Stimulated activated CD4-positive, alpha-beta T cell treated with anti-CD3 and anti-CD28 coated beads, Interleukin-4, amount 100 ng/mL, for 48 hours (primary cell): ENCODE measurements around the gene PKP2.
"Not testable (repeated sequence)": the region's sequence is repeated elsewhere in the genome, so short reads cannot be mapped to it uniquely, and the experiment has no call there.

Source experiments
- DNase-seq, 2 donors: peaks; one replicate each; pipeline ENCODE4 v3.0.0-alpha.2; 2020; ENCODE audit warnings: low read depth in 2 of 2

PKP2 gene

DNA sequence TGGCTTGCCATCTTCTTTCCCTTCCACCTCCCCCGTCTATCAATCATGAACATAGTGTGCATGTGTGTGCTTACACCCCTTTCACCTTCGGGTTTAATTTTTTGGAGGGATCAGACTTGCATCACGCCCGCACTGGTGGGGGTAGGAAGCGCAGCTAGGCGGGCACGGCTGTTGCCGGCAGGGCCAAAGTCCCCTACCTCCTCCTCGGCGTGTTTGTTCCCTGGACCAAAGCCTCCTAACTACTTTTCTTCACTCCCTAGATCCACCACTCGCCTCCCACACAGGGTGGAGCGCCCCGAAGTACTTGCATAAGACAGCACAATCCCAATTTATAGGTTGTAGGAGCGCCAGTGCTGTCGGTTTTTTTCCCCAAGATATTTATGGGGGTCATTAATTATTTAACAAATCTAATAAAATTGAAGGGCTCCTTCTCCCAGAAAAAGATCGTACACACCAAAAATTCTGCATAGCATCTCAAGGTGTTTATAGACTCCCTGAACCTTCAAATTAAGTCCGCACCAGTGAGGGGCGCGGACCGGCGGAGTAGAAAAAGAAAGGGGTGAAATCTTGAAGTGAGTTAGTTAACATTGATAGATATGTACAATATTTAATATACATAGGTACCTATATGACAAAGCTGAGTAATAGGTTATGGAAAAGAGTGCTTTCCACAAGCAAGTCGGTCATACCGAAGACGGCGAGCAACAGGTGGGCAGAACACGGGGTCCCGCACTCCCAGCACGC is 717 bp downstream of the PKP2 start:
- DNase-seq, result no peak

DNA sequence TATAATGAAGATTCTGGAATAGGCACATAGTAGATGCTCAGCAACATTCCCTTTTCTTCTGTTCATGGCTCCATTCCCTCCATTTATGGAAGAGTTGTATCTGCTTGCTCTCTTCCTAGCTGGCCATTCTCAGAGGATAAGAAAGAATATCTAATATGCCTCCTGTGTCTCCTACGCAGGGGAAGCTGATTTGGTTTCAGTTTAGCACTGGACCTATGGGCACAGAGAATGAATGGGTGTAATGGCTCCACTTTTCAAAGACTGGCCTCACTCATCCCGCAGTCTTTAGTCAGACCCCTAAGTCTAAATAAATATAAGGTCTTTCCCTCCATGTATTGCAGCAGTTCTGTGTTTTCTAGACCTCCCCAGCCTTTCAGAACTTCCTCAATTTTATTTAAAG is 2.0 kb downstream of the PKP2 start:
- DNase-seq, result no peak

DNA sequence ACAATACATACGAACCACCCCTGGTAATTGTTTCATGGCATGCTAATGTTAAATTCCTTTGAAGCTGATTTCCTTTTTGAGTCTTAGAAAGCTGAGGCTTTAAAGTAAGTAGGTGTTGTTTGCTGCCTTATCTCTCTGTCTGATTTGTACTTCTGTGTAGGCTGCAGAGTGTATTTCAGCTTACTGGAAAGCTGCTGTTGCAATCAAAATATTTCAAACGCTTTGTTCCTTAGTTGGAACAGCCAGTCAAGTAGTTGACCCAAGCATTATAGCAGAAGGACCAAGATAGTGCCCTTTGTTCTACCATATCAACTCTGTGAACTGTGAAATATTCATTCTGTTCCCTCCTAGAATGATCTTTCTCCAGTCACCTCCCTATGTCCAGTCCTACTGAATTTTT is 3.1 kb downstream of the PKP2 start:
- DNase-seq, result no peak

DNA sequence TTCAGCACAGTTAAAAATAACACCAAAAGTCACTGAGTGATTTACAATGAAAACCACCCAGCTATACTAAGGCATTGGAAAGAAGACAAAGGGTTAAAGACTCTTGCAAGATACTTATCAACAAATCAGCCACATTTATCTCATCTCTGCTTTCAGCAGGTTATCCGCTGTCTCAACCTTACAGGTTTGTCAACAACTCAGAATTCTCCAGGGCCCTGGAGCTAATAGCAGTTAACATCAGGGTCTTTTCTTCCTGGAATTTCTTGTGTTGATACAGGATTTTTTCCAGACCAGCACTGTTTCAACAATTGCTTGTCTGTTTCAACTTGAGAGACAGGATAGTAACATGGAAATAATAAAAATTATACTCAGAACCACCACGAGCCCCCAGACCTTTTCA is 3.5 kb downstream of the PKP2 start:
- DNase-seq, result no peak

DNA sequence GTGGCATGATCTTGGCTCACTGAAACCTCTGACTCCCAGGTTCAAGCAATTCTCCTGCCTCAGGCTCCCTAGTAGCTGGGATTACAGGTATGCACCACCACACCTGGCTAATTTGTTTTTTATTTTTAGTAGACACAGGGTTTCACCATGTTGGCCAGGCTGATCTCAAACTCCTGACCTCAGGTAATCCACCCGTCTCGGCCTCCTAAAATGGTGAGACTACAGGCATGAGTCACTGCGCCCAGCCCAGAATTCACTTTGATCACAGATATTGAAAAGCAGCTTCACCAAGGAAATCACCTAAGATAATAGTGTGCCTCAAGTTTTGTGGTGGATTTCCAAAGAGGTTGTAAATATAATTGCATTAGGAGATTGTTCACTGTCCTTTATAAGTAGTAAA is 4.2 kb downstream of the PKP2 start:
- DNase-seq, result not testable (repeated sequence)

DNA sequence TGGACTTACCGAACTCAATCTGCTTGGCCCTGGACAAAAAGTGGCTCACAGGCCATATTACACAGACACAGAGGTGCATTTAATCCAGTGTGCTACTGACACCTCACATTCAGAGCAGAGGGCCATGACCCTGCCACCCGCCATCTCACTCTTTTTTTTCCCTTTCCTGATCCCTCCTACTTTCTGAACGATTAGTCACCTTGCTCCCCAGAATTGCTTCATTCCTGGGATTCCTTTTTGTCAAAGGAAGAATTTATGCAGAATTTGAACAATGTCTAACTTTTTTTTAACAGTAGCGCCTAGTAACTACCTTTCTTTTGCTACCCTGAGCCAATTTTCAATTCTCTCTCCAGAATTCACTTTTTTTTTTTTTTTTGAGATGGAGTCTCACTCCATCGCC is 4.6 kb downstream of the PKP2 start:
- DNase-seq, result no peak

DNA sequence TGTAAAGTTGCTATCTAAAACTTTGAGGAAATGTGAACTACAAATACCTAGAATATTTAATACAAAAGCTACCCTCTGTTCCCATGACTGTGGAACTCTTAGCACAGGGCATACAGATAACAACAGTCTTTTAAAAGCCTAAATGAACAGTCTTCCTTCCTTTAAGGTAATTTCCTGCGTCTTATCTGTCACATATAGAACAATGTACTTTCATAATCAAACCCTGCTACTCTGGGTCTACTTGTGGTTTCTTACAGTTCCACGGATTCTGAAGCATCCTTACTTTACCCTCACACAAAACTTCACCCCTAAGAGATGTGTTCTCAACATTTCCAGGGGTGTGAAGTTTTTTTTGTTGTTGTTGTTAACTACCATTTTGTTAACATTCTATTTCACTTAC is 5.1 kb downstream of the PKP2 start:
- DNase-seq, result no peak

DNA sequence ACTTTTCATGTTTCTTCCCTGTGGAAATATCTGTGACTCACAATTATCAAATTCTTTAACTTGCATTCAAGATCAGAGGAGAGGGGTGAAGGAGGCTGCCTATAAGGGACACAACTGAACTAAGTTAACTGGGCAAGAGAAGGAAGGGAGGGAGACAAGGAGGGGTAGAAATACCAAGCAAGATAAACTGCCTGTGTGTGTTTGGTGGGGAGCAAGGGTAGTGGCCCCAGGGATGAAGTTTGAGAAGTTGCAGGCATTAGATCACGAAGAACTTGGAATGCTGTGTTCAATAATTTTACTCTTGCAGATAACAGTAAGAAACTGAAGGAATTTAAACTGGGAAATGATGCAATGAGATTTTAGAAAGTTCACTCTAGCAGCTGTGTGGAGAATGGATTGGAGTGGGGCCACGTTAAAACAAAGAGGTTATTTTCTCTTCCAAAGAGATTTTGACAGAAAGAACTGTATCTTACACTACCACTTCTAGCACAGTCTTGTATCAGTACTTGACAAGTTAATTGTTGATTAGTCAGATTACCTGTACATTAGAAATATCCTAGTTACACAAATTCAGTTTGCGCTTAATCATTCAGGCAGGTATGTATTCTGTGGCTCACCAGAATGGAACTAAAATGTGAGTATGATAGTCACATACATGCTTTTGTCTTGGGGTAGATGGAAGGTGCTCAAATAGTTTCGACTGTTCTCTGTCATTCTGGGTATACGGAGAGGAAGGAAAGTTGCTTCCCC is 7.4 kb downstream of the PKP2 start:
- no peak for DNase-seq

DNA sequence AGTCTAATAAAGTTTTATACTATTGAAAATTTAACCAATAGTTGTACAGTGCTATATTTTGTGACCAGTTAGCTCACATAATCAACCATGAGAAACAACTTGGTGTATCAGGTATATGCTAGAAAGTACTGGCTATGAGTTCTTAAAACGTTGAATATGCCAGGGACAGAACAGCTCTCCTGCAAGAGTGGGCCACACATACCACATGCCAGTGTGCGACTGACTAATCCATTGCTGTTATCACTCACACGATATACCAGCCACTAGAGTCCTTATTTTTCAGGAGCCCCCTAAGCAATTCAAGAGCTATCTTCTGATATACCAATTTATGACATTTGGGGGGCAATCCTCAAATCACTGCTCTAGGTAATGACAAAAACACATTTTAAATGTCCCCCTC is 9.5 kb downstream of the PKP2 start:
- DNase-seq, result no peak

DNA sequence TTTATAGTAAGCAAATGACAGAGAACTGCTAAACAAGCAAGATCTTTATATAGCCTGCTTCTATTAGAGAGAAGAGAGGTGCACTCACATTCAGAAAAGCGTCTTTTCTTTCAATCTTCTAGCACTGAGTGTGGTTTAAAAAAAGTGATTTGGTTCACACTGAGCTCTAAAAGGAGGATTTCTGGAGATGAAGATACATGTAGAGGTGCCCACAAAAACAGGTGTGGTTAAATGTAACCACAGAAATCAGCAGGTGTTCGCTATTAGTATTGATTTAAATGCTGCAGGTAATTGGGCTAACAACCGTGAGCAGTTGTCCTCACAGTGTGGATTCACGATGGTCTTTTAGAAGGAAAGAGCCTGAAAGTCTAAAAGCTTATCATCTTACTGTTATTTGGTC is 10.7 kb downstream of the PKP2 start:
- DNase-seq, result no peak

DNA sequence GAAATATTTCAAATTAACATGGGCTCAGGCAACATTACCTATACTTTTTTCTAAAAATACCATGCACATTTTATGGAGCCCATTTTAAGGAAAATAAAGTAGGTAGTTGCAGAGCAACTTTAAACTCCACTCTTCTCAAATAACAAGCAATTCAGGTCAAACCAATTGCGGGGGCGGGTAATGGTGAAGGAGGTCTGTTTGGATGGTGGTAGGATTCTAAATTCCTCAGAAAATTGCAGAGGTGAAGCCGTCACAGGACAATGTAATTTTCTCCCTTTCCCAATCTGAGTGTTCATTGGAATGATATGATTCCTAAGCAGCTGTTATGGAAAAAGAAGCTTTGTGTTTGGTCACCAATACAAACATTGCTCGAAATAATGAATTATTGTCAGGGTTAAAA is 11.6 kb downstream of the PKP2 start:
- no peak for DNase-seq

DNA sequence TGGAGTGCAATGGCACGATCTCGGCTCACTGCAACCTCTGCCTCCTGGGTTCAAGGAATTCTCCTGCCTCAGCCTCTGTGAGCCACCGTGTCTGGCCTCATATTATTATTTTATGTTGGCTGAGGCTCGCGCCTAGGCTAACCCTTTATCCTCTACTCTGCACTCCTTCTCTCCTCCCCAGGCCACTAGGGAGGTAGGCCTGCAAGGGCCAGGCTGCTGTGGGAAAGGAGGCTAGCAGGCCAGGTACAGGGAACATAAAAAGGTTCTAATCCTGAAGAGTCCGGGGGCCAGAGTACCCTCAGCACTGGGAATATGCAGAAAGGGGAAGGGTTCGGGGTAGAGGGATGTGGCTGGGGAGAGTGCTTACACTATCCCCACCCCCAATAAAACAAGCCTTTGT is 14.9 kb downstream of the PKP2 start:
- no peak for DNase-seq

DNA sequence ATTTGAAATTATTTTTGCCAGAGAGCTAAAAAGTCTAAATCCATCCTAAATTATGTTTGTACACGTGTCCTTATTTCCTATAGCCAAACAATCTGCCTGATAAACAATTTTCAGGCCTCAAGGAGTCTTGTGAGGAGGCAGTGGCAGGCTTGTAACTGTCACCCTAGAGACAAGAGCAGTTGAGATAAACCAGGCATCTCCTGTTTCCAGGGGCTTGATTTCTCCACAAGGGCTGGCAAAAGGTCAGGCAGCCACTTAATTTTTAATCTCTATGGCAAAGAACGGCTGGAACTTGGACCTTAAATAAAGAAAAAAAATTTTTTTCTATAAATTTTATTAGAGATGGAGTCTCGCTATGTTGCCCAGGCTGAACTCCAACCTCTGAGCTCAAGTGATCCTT is 15.5 kb downstream of the PKP2 start:
- no peak for DNase-seq

DNA sequence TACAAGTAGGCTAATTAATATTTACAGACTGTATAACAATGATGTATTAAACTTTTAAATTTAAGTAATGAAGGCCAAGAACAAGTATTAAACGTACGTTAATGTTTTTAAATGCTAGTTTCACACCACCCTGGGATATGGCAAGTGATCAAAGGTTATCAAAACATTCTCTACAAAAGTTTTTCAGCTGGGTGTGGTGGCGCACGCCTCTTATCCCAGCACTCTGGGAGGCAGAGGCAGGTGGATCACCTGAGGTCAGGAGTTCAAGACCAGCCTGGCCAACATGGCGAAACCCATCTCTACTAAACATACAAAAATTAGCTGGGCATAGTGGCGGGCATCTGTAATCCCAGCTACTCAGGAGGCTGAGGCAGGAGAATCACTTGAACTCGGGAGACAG is 17.5 kb downstream of the PKP2 start:
- not testable (repeated sequence) for DNase-seq

DNA sequence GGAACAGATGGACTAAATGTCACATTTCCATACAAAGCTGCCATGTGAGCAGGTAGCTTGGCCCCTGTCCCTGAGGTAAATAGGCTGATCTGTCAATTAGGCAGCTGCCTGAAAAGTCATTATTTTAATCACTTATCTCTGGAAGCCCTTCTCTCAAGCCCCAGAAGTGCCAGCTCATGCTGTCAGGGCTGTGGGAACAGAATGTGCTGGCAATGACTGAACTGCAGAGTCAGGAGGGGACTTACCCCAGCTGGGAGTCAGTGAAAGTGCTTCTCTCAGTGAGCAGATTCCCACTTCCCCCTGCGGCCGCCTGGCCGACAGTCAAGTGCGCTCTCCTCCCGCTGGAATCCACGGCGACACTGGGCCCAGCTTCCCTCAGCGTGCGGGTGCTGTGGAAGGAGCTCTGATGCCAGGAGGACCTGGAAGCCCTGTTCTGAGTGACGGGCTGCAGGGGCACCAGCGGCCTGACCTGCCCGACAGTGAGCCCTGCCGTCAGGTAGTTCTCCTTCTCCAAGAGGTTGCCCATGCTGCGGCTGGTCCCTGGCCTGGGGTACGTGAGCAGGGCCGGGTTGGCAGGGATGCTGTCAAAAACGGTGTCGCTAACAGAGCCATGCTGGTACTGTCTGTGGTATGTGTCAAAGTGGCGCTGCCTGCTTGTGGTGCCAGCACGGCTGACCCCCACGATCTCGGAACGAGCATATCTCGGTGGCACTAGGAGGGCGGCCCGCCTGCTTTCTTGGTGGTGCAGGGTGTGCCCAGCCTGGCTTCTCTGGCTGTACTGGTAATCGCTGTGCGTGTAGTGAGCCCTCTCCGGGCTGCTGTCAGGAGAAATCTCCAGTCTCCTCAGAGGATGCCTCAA is 18.7 kb downstream of the PKP2 start:
- DNase-seq, result no peak

DNA sequence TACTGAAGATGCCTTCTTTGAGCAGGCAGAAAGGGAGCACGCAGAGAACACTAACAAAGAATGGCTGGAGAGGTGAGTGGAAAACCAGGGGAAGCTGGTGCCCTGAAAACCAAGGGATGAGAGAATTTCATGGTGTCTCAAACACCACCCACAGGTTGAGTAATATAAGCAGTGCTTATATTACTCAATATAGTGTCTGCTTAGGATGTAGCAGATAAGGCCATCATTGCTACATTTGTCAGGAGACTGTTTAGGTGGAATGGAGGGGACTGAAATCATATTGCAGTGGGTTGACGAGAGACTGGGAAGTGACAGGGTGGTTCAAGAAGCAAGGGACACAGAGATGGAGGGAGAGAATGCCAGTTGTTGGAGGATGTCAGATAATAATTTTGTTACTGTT is 20.6 kb downstream of the PKP2 start:
- no peak for DNase-seq

DNA sequence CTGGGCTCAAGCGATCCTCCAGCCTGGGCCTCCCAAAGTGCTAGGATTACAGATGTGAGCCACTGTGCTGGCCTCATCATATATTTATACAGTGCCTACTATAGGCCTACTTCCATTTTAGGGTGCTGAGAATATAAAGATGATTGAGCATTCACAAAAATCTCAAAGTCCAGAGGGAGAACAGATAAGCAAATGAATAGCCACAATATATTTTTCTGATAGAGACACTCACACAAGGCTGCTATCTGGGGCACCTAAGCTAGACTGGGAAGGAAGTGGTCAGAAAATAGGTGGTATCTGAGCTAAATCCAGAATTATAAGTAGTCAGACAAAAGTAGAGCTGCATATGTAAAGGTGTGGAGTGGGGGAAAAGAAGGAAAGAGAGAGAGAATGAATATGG is 21.6 kb downstream of the PKP2 start:
- DNase-seq, result no peak

DNA sequence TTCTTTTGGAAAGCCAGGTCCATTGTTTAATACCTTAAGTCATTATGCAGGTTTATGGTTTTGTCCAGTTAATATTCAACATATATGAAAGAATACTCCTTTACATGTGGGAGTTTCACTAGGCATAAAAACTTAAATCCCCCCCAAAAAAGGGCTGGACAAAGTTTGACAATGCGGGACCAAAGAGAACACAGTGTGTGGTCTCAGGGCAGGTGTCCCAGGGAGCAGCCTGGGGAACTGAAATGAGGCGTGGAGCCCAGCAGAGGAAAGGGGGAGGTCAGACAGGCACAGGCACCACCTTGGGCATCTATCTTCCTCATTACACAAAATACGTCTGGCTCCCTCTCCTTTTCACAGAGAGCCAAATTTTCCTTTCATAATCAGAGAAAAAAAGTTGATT is 22.5 kb downstream of the PKP2 start:
- no peak for DNase-seq

DNA sequence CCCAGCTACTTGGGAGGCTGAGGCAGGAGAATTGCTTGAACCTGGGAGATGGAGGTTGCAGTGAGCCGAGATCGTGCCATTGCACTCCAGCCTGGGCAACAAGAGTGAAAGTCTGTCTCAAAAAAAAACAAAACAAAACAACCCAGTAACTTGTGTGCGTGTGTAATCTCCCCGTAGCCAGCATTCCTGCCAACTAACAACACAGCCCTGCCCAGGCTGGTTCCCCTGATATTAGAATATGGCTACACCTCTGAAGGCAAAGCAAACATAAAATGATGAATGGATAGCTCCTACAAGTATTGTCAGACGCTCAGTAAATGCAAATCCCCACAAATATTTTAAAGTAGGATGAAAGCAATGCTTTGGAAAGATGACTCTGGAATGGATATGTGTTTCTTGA is 24.2 kb downstream of the PKP2 start:
- not testable (repeated sequence) for DNase-seq

DNA sequence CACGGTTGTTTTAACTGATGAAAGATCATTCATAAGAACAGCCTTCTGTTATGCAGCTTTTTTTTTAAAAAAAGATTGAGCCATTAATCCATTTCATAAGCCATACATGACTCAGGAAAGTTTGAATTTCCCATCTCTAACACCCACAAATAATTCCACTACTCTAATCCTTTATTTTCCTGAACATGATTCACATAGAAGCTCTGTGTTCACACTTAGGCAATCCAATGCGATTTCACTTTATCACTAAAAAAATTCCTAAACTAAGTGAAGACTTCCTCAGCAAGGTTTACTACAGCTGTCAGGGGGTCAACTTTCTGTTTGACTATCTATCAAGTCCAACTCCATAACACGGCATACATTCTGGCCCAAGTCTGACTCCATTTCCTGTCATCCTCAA is 25.9 kb downstream of the PKP2 start:
- no peak for DNase-seq

DNA sequence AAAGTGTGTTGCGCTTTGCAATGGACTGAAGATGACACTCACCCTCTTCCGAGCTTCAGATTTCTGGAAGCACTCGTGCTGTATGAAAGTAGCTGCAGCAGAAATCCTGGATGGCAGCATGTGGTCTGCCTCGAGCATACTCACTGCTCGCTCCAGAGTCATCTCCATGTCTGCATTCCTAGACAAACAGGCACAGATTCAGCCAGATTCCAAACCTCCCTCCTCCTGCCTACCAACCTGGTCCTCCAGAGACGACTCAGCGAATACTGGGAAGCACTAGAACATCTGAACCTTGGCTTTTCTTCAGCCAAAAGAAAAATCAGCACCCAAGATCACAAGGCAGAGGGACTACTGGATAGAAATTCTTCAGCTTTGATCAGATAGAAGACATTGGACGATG is 27.7 kb downstream of the PKP2 start:
- DNase-seq, result no peak

DNA sequence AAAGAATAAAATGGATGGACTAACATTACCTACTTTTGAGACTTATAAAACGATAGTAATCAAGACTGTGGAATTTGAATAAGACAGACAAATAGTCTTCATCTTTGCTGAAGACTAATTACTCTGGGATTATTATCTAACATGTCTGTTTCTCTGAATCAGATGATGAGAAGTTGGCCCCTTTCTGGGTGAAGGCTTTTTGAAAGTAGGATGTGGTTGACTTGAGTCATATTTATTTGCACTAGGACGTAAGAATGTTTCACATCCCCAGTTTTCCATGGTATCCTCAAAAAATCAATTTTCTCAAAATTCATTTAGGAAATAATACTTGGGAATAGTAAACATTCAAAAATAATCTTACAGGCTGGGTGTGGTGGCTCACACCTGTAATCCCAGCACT is 31.8 kb downstream of the PKP2 start:
- no peak for DNase-seq

DNA sequence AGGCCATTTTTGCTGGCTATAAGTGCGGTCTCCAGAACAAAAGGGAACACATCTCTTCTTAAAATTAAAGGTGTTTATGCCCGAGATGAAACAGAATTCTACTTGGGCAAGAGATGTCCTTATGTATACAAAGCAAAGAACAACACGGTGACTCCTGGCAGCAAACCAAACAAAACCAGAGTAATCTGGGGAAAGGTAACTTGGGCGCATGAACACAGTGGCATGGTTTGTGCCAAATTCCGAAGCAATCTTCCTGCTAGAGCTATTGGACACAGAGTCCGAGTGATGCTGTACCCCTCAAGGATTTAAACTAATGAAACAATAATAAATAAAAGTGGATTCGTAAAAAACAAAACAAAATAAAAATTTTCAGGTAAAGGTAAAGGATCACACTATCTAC is 33.4 kb downstream of the PKP2 start:
- no peak for DNase-seq
